HFFc6 (cell line): ENCODE results near the gene CDH22. TPM values are rescaled to one million over a fixed set of nuclear protein-coding genes. Genes with fewer than 3 reads are reported as not detected.

Experiments used
- DNase-seq: peaks from one replicate; pipeline ENCODE4 v3.0.0-alpha.2; 2018
- H3K27ac Mint-ChIP-seq: 2 replicates; pipeline ENCODE4 v1.8.0; 2020; ENCODE audit warnings: mild to moderate bottlenecking, mixed read lengths
- H3K27me3 Mint-ChIP-seq: 2 replicates; pipeline ENCODE4 v1.8.0; 2021; ENCODE audit warnings: mild to moderate bottlenecking, moderate library complexity, mixed read lengths; ENCODE audit not compliant: insufficient read depth
- H3K36me3 Mint-ChIP-seq: 2 replicates; pipeline ENCODE4 v1.8.0; 2021; ENCODE audit warnings: low read depth, mixed read lengths
- H3K4me1 Mint-ChIP-seq: 2 replicates; pipeline ENCODE4 v1.8.0; 2020; ENCODE audit warnings: low read depth, mixed read lengths
- H3K4me3 Mint-ChIP-seq: 2 replicates; pipeline ENCODE4 v1.8.0; 2020; ENCODE audit warnings: mild to moderate bottlenecking, moderate library complexity, mixed read lengths
- H3K9me3 Mint-ChIP-seq: 2 replicates; pipeline ENCODE4 v1.8.0; 2020; ENCODE audit warnings: mild to moderate bottlenecking, mixed read lengths
- total RNA-seq, 6 experiments: library from RNA; stranded (reverse); fragmentation: NEBNext Ultra II Directional; extraction: Animal tissue kit (Norgen Biotek cat#: 25700); gene quantifications; 2 replicates in 1 of 6; 3 replicates in 5 of 6; pipeline ENCODE4 v1.2.3, GENCODE V29; 2021
- TF ChIP-seq, protein P1 (sequence below): fragments of 200-600 bp; sonication (generic); IDR thresholded peaks from 2 replicates; pipeline ENCODE4 v1.5.0; 2021; ENCODE audit warnings: antibody characterized with exemption, mild to moderate bottlenecking

The CDH22 gene
- total RNA-seq, 6 experiments from 2014 or later = not detected

GRCh38 chr20:46230801-46231282, 77.5 kb downstream of the CDH22 start:
- Mint-ChIP-seq H3K27me3 (peaks cover 16% of the 10 kb centered on the region), H3K4me1 (peaks cover 7% of the 10 kb centered on the region), H3K27ac (no peak overlapping the region)

GRCh38 chr20:46230106-46230491, 78.2 kb downstream of the CDH22 start:
- H3K27me3 Mint-ChIP-seq = peaks cover 16% of the 10 kb centered on the region
- TF ChIP-seq, protein P1, sequence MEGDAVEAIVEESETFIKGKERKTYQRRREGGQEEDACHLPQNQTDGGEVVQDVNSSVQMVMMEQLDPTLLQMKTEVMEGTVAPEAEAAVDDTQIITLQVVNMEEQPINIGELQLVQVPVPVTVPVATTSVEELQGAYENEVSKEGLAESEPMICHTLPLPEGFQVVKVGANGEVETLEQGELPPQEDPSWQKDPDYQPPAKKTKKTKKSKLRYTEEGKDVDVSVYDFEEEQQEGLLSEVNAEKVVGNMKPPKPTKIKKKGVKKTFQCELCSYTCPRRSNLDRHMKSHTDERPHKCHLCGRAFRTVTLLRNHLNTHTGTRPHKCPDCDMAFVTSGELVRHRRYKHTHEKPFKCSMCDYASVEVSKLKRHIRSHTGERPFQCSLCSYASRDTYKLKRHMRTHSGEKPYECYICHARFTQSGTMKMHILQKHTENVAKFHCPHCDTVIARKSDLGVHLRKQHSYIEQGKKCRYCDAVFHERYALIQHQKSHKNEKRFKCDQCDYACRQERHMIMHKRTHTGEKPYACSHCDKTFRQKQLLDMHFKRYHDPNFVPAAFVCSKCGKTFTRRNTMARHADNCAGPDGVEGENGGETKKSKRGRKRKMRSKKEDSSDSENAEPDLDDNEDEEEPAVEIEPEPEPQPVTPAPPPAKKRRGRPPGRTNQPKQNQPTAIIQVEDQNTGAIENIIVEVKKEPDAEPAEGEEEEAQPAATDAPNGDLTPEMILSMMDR = no peak
- H3K4me1 Mint-ChIP-seq = peaks cover 7% of the 10 kb centered on the region
- no peaks in the 10 kb centered on the region for H3K9me3 Mint-ChIP-seq
- no peak overlapping the region for H3K4me3 Mint-ChIP-seq
- H3K36me3 Mint-ChIP-seq = no peaks in the 10 kb centered on the region
- H3K27ac Mint-ChIP-seq = no peak overlapping the region
- no peak for DNase-seq

More at GRCh38 chr20:46230801-46231282, 77.5 kb downstream of the CDH22 start:
- Mint-ChIP-seq H3K36me3 (no peaks in the 10 kb centered on the region), H3K9me3 (no peaks in the 10 kb centered on the region), H3K4me3 (no peak overlapping the region)
- TF ChIP-seq, protein P1 = no peak
- no peak for DNase-seq

- Mint-ChIP-seq H3K9me3 (no peaks in the 10 kb centered on the region), H3K27ac (no peak overlapping the region), H3K4me1 (peaks cover 7% of the 10 kb centered on the region), H3K27me3 (peaks cover 17% of the 10 kb centered on the region), H3K36me3 (no peaks in the 10 kb centered on the region), H3K4me3 (no peak overlapping the region)
- TF ChIP-seq, protein P1 = no peak
- DNase-seq = no peak
These were observed 78.7 kb downstream of the CDH22 start for GRCh38 chr20:46229478-46230105.

DNA sequence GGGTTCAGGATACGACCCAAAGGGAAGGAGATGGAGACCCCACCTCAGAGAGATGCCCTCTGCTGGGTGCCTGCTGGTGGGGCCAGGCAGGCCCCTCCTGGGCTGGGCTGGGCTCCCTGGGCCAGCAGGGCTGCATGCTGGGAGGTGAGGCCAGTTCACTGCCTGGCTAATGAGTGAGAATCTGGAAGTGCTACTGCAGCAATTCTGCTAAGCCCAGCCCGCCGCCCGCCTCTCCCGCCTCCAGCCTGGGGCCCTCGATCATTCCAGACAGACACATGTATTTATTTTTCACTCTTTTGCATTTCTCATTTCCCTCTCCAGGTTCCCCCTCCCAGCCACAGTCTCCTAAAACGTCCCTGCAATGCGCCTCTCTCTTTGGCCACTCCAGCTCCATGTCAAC, 79.6 kb downstream of the CDH22 start:
- H3K27me3 Mint-ChIP-seq = peaks cover 23% of the 10 kb centered on the region

GRCh38 chr20:46227272-46227767, 81.0 kb downstream of the CDH22 start:
- Mint-ChIP-seq H3K4me1 (peaks cover 7% of the 10 kb centered on the region), H3K27me3 (peaks cover 22% of the 10 kb centered on the region)

More for the DNA sequence above, 79.6 kb downstream of the CDH22 start:
- no peak for DNase-seq
- H3K9me3 Mint-ChIP-seq = no peaks in the 10 kb centered on the region
- peaks cover 7% of the 10 kb centered on the region for H3K4me1 Mint-ChIP-seq
- H3K27ac Mint-ChIP-seq = no peak overlapping the region
- TF ChIP-seq, protein P1 = no peak
- H3K36me3 Mint-ChIP-seq = no peaks in the 10 kb centered on the region
- no peak overlapping the region for H3K4me3 Mint-ChIP-seq

More at GRCh38 chr20:46227272-46227767, 81.0 kb downstream of the CDH22 start:
- no peaks in the 10 kb centered on the region for H3K9me3 Mint-ChIP-seq
- TF ChIP-seq, protein P1 = no peak
- no peaks in the 10 kb centered on the region for H3K36me3 Mint-ChIP-seq
- DNase-seq = no peak
- no peak overlapping the region for H3K27ac Mint-ChIP-seq
- no peak overlapping the region for H3K4me3 Mint-ChIP-seq
